Measurements from ENCODE around the gene CCIN.

- TF ChIP-seq, protein P1, sequence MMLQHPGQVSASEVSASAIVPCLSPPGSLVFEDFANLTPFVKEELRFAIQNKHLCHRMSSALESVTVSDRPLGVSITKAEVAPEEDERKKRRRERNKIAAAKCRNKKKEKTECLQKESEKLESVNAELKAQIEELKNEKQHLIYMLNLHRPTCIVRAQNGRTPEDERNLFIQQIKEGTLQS (IDR thresholded peaks at IDR 0.05): no peak
- TF ChIP-seq EZH2phosphoT487 (IDR thresholded peaks at IDR 0.05; ENCODE audit: borderline replicate concordance): no peak
- no peak for TF ChIP-seq POLR2AphosphoS5 (IDR thresholded peaks at IDR 0.05; ENCODE audit: low read depth, low read length)
- no peak for TF ChIP-seq JUND (IDR thresholded peaks at IDR 0.05)
- TF ChIP-seq, protein P2, sequence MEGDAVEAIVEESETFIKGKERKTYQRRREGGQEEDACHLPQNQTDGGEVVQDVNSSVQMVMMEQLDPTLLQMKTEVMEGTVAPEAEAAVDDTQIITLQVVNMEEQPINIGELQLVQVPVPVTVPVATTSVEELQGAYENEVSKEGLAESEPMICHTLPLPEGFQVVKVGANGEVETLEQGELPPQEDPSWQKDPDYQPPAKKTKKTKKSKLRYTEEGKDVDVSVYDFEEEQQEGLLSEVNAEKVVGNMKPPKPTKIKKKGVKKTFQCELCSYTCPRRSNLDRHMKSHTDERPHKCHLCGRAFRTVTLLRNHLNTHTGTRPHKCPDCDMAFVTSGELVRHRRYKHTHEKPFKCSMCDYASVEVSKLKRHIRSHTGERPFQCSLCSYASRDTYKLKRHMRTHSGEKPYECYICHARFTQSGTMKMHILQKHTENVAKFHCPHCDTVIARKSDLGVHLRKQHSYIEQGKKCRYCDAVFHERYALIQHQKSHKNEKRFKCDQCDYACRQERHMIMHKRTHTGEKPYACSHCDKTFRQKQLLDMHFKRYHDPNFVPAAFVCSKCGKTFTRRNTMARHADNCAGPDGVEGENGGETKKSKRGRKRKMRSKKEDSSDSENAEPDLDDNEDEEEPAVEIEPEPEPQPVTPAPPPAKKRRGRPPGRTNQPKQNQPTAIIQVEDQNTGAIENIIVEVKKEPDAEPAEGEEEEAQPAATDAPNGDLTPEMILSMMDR (IDR thresholded peaks at IDR 0.05 in 2 of 3, conservative IDR thresholded peaks at IDR 0.05 in 1 of 3; ENCODE audit: borderline replicate concordance in 1 of 3, insufficient read depth in 1 of 3, low read depth in 2 of 3, low read length in 2 of 3): no peak
- no peak for TF ChIP-seq ZBTB33 (IDR thresholded peaks at IDR 0.05; ENCODE audit: extremely low read depth, insufficient replicate concordance, low read length)
Observed at GRCh38 chr9:36177571-36177970, 8.4 kb downstream of the CCIN start.

All from HCT116 (cell line).